ENCODE data around the gene FLII.

GRCh38 chr17:18208092-18208491, 50.4 kb downstream of the FLII start:
- TF ChIP-seq, protein P1, sequence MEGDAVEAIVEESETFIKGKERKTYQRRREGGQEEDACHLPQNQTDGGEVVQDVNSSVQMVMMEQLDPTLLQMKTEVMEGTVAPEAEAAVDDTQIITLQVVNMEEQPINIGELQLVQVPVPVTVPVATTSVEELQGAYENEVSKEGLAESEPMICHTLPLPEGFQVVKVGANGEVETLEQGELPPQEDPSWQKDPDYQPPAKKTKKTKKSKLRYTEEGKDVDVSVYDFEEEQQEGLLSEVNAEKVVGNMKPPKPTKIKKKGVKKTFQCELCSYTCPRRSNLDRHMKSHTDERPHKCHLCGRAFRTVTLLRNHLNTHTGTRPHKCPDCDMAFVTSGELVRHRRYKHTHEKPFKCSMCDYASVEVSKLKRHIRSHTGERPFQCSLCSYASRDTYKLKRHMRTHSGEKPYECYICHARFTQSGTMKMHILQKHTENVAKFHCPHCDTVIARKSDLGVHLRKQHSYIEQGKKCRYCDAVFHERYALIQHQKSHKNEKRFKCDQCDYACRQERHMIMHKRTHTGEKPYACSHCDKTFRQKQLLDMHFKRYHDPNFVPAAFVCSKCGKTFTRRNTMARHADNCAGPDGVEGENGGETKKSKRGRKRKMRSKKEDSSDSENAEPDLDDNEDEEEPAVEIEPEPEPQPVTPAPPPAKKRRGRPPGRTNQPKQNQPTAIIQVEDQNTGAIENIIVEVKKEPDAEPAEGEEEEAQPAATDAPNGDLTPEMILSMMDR (IDR thresholded peaks at IDR 0.05): no peak
- TF ChIP-seq POLR2A (IDR thresholded peaks at IDR 0.05) (no peak), POLR2AphosphoS5 (IDR thresholded peaks at IDR 0.05) (no peak)

Data from prostate gland (tissue), 2 donors.